AG09319 (cell line): ENCODE measurements around the gene WDFY3.

Experiments
- DNase-seq: peaks from one replicate; pipeline ENCODE4 v3.0.0-alpha.2; 2010; ENCODE audit warnings: low read depth; ENCODE audit errors: extremely low read depth
- TF ChIP-seq, protein P1 (sequence below): IDR thresholded peaks from 2 replicates; pipeline ENCODE4 v1.5.1; 2011; ENCODE audit warnings: low read depth, mild to moderate bottlenecking, inconsistent platforms, low read length, moderate library complexity

Gene WDFY3

GRCh38 chr4:84936123-84936522, 30.4 kb downstream of the WDFY3 start:
- no peak for DNase-seq
- TF ChIP-seq, protein P1, sequence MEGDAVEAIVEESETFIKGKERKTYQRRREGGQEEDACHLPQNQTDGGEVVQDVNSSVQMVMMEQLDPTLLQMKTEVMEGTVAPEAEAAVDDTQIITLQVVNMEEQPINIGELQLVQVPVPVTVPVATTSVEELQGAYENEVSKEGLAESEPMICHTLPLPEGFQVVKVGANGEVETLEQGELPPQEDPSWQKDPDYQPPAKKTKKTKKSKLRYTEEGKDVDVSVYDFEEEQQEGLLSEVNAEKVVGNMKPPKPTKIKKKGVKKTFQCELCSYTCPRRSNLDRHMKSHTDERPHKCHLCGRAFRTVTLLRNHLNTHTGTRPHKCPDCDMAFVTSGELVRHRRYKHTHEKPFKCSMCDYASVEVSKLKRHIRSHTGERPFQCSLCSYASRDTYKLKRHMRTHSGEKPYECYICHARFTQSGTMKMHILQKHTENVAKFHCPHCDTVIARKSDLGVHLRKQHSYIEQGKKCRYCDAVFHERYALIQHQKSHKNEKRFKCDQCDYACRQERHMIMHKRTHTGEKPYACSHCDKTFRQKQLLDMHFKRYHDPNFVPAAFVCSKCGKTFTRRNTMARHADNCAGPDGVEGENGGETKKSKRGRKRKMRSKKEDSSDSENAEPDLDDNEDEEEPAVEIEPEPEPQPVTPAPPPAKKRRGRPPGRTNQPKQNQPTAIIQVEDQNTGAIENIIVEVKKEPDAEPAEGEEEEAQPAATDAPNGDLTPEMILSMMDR: no peak

DNA sequence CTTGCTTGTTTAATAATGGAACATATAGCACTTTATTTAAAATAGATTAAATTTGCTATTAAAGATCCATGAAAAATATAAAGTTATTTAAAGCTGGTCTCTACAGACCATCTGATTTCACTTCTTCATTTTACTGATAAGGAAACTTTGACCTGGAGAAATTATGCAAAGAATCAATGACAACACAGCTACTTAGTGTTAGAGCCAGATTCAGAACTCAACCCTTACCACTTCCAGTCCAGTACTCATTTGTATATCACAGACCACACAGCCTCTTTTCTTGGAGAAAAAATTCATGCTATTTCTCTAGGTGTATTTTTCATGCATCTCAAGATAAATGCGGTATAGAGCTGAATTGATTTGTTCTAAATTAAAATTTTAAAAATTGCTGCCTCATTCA, 34.0 kb downstream of the WDFY3 start:
- TF ChIP-seq, protein P1: no peak
- DNase-seq: no peak

GRCh38 chr4:84931961-84932360, 34.5 kb downstream of the WDFY3 start:
- DNase-seq: no peak
- TF ChIP-seq, protein P1: no peak

DNA sequence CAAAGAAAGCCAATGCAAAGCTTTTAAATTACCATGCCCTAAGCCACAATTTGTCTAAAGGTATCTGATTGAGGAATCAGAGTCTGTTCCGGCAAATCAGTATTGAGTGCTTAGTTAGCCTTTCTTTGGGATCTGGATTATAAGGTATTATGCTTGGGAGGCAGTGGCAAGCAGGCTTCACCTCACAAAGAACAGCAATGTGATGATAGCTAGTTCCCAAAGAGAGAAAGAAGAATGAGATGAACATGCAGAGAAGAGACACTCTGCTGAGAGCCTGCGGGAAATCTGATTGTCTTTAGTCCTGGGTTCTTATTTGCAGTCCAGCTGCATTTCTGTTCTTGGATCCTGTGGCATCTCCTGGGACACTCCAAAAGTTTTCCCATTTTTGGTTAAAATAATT, 35.2 kb downstream of the WDFY3 start:
- no peak for DNase-seq
- TF ChIP-seq, protein P1: no peak

DNA sequence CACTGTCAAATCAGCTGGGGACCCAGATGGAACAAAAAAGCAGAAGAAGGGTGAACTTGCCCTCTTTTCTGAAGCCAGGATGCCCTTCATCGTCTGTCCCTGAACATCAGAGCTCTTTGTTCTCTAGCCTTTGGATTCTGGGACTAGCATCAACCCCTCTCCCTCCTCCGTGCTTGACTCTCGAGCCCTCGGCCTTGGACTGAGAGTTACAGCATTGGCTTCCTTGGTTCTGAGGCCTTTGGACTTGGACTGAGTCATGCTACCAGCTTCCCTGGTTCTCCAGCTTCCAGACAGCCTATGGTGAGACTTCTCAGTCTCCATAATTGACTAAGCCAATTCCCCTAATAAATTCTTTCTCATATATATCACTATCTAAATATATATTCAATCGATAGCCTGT, 38.4 kb downstream of the WDFY3 start:
- TF ChIP-seq, protein P1: no peak

DNA sequence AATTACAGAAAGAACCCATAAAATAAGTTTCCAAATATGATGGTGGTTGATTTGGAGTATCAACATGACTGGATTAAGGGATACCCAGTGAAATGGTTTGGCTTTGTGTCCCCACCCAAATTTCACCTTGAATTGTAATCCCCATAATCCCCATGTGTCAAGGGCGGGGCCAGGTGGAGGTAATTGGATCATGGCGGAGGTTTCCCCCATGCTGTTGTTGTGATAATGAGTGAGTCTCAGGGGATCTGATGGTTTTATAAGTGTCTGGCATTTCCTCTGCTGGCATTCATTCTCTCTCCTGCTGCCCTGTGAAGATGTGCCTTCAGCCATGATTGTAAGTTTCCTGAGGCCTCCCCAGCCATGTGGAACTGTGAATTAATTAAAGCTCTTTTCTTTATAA, 39.1 kb downstream of the WDFY3 start:
- TF ChIP-seq, protein P1: no peak
- DNase-seq: no peak

More for the DNA sequence above, 38.4 kb downstream of the WDFY3 start:
- DNase-seq: no peak

- DNase-seq: no peak
- TF ChIP-seq, protein P1: no peak
These were observed 40.9 kb downstream of the WDFY3 start for GRCh38 chr4:84925558-84925957.
